PC-3 (cell line): Measurements from ENCODE around the gene TRAPPC2. TPM values are rescaled to one million over a fixed set of nuclear protein-coding genes. Genes with fewer than 3 reads are reported as not detected.

Experiments used
- ATAC-seq: fragments of 200-7000 bp; cut with Tn5 transposase; 2 replicates; pipeline ENCODE4 v1.9.1; 2020; ENCODE audit warnings: mild to moderate bottlenecking, moderate library complexity
- BruUV-seq: library from RNA; stranded (reverse); fragments of 400-500 nt; replicated peaks from 2 replicates; lab custom pipeline; 2021; lab: Mats Ljungman, UMichigan
- CTCF ChIA-PET: fragments of 300-600 bp; sonication (Branson Sonifier 250); formaldehyde crosslinking; loops from one replicate; lab custom pipeline; 2022; ENCODE audit warnings: antibody characterized with exemption; lab: Charles Lee
- POLR2A ChIA-PET: fragments of 300-600 bp; sonication (Branson Sonifier 250); formaldehyde crosslinking; loops from one replicate; lab custom pipeline; 2022; ENCODE audit warnings: antibody characterized with exemption; ENCODE audit not compliant: unreplicated experiment; lab: Charles Lee
- DNase-seq: peaks from one replicate; pipeline ENCODE4 v3.0.0-alpha.2; 2015
- H2AFZ ChIP-seq: fragments of 300-600 bp; sonication (generic); 2 replicates; pipeline ENCODE4 v1.6.0; 2016; ENCODE audit warnings: antibody characterized with exemption, low read length
- H3F3A ChIP-seq: fragments of 300-600 bp; sonication (generic); one replicate; pipeline ENCODE4 v1.6.0; 2017; ENCODE audit warnings: antibody characterized with exemption, low read length, control low read depth, mild to moderate bottlenecking; ENCODE audit not compliant: unreplicated experiment
- H3K27ac ChIP-seq: fragments of 300-600 bp; sonication (generic); 2 replicates; pipeline ENCODE4 v1.5.1; 2016; ENCODE audit warnings: mild to moderate bottlenecking, low read length
- H3K27me3 ChIP-seq: fragments of 300-600 bp; sonication (generic); 2 replicates; pipeline ENCODE4 v1.6.1; 2016; ENCODE audit warnings: low read length, mixed read lengths
- H3K36me3 ChIP-seq: fragments of 300-600 bp; sonication (generic); 2 replicates; pipeline ENCODE4 v1.6.1; 2016; ENCODE audit warnings: low read depth, mixed run types, low read length, mixed read lengths
- H3K4me1 ChIP-seq: fragments of 300-600 bp; sonication (generic); 2 replicates; pipeline ENCODE4 v1.5.1; 2016; ENCODE audit warnings: low read length; ENCODE audit not compliant: insufficient read depth
- H3K4me2 ChIP-seq: fragments of 300-600 bp; sonication (generic); 2 replicates; pipeline ENCODE4 v1.6.0; 2016; ENCODE audit warnings: low read length
- H3K4me3 ChIP-seq: fragments of 300-600 bp; sonication (generic); 2 replicates; pipeline ENCODE4 v1.5.1; 2016; ENCODE audit warnings: mild to moderate bottlenecking, low read length, mixed read lengths
- H3K79me2 ChIP-seq: fragments of 300-600 bp; sonication (generic); 2 replicates; pipeline ENCODE4 v1.6.1; 2017; ENCODE audit warnings: low read length, mixed read lengths
- H3K9ac ChIP-seq: fragments of 300-600 bp; sonication (generic); 2 replicates; pipeline ENCODE4 v1.6.0; 2016; ENCODE audit warnings: mild to moderate bottlenecking, low read length
- H3K9me2 ChIP-seq: fragments of 300-600 bp; sonication (generic); replicated peaks from 2 replicates; pipeline ENCODE4 v1.6.1; 2016; ENCODE audit warnings: mixed run types, low read length, mixed read lengths
- H3K9me3 ChIP-seq: fragments of 300-600 bp; sonication (generic); 2 replicates; pipeline ENCODE4 v1.6.1; 2016; ENCODE audit warnings: low read length, mixed read lengths
- H4K20me1 ChIP-seq: fragments of 300-600 bp; sonication (generic); 2 replicates; pipeline ENCODE4 v1.6.1; 2016; ENCODE audit warnings: low read length, mixed read lengths
- EZH2 ChIP-seq: fragments of 300-600 bp; sonication (generic); IDR thresholded peaks from one replicate; pipeline ENCODE4 v1.6.1; 2017; ENCODE audit warnings: antibody characterized with exemption, mild to moderate bottlenecking, low read length; ENCODE audit not compliant: unreplicated experiment
- EZH2phosphoT487 ChIP-seq: fragments of 300-600 bp; sonication (generic); IDR thresholded peaks from 2 replicates; pipeline ENCODE4 v1.6.1; 2018; ENCODE audit warnings: mild to moderate bottlenecking, antibody characterized with exemption, low read length, borderline replicate concordance
- intact Hi-C: fragments of 100-400 bp; cut with micrococcal nuclease; formaldehyde crosslinking; loops from 2 replicates; pipeline ENCODE4 v1.9.0; 2023
- total RNA-seq: library from RNA; depleted of rRNA; stranded (reverse); fragments of >200 nt; gene quantifications from 2 replicates; pipeline ENCODE4 v1.2.3, GENCODE V29; 2014
- TF ChIP-seq, protein P1 (sequence below): fragments of 300-600 bp; sonication (generic); conservative IDR thresholded peaks from 2 replicates; pipeline ENCODE4 v1.5.1; 2017; ENCODE audit warnings: antibody characterized with exemption, low read depth, mild to moderate bottlenecking, low read length

The TRAPPC2 gene
- total RNA-seq, 1 experiment from 2014 or later: 7.9 TPM

DNA sequence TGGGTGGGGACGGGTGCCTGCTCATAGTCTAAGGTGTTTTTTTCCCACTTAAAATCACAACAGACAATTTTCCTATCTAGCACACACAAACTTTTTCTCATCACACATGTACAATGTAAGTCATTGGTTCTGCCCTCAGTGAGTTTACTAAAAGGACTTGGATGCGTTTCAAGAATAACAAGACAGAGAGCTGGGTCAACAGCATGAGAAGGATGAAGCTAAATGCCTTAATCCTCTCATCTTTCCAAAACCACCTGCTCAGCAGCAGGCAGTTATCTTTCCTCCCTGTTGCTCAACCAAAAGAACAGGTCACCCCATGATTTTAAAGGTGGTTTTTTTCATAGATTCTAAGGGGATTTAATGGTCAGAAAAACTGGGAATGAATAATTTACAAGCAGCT lies 40.3 kb upstream of the TRAPPC2 start:
- no peaks in the 10 kb centered on the region for H3K79me2 ChIP-seq
- no peak overlapping the region for H3K9ac ChIP-seq
- H2AFZ ChIP-seq: no peak overlapping the region
- ATAC-seq: no peak
- no peak for DNase-seq
- H3K36me3 ChIP-seq: peaks cover 12% of the 10 kb centered on the region; the same call in 1 of the 2 replicates
- H3K4me3 ChIP-seq: no peak overlapping the region
- no peak overlapping the region for H3K27ac ChIP-seq
- no peaks in the 10 kb centered on the region for H3K9me3 ChIP-seq
- H3K4me1 ChIP-seq: 0 out of 2 replicates have a peak, but pooled peaks cover 5% of the 10 kb centered on the region
- BruUV-seq: no TSS peak
- no peaks in the 10 kb centered on the region for H4K20me1 ChIP-seq
- ChIA-PET CTCF (no interaction called here), POLR2A (no interaction called here)
- no peak overlapping the region for H3K4me2 ChIP-seq
- H3K27me3 ChIP-seq: no peaks in the 10 kb centered on the region
- intact Hi-C loops: no loop called here
- TF ChIP-seq, protein P1, sequence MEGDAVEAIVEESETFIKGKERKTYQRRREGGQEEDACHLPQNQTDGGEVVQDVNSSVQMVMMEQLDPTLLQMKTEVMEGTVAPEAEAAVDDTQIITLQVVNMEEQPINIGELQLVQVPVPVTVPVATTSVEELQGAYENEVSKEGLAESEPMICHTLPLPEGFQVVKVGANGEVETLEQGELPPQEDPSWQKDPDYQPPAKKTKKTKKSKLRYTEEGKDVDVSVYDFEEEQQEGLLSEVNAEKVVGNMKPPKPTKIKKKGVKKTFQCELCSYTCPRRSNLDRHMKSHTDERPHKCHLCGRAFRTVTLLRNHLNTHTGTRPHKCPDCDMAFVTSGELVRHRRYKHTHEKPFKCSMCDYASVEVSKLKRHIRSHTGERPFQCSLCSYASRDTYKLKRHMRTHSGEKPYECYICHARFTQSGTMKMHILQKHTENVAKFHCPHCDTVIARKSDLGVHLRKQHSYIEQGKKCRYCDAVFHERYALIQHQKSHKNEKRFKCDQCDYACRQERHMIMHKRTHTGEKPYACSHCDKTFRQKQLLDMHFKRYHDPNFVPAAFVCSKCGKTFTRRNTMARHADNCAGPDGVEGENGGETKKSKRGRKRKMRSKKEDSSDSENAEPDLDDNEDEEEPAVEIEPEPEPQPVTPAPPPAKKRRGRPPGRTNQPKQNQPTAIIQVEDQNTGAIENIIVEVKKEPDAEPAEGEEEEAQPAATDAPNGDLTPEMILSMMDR: no peak
- no peak for TF ChIP-seq EZH2phosphoT487
- no peaks in the 10 kb centered on the region for H3K9me2 ChIP-seq
- no peaks in the 10 kb centered on the region for H3F3A ChIP-seq

- DNase-seq (no peak), ATAC-seq (no peak)
- Histone ChIP-seq H3K27me3 (no peaks in the 10 kb centered on the region), H3K79me2 (no peaks in the 10 kb centered on the region), H3K9me2 (no peaks in the 10 kb centered on the region), H3K4me3 (no peak overlapping the region), H3K27ac (no peak overlapping the region), H3K9me3 (no peaks in the 10 kb centered on the region), H2AFZ (no peak overlapping the region), H3K36me3 (peaks cover 22% of the 10 kb centered on the region; the same call in 1 of the 2 replicates), H3K4me2 (no peak overlapping the region), H4K20me1 (no peaks in the 10 kb centered on the region), H3K9ac (no peak overlapping the region), H3F3A (no peaks in the 10 kb centered on the region), H3K4me1 (no peaks in the 10 kb centered on the region)
- no TSS peak for BruUV-seq
- no peak for TF ChIP-seq EZH2phosphoT487
- TF ChIP-seq EZH2: no peak
- TF ChIP-seq, protein P1: no peak
- intact Hi-C loops: no loop called here
- ChIA-PET CTCF (no interaction called here), POLR2A (no interaction called here)
Observed at GRCh38 chrX:13770013-13770535, 35.7 kb upstream of the TRAPPC2 start.

- Histone ChIP-seq H3K9ac (no peak overlapping the region), H3K4me3 (no peak overlapping the region), H4K20me1 (no peaks in the 10 kb centered on the region), H2AFZ (no peak overlapping the region), H3K79me2 (no peaks in the 10 kb centered on the region), H3K27me3 (no peaks in the 10 kb centered on the region), H3K9me2 (no peaks in the 10 kb centered on the region), H3K27ac (no peak overlapping the region), H3K36me3 (peaks cover 26% of the 10 kb centered on the region), H3K4me1 (no peaks in the 10 kb centered on the region), H3K4me2 (no peak overlapping the region), H3K9me3 (no peaks in the 10 kb centered on the region), H3F3A (no peaks in the 10 kb centered on the region)
- CTCF ChIA-PET: no interaction called here
- TF ChIP-seq EZH2 (no peak), EZH2phosphoT487 (no peak)
- TF ChIP-seq, protein P1: no peak
- DNase-seq (no peak), ATAC-seq (no peak)
- intact Hi-C loops: no loop called here
- no TSS peak for BruUV-seq
- POLR2A ChIA-PET: no interaction called here
Observed at GRCh38 chrX:13768939-13769338, 34.5 kb upstream of the TRAPPC2 start.
